Measurements from ENCODE around the gene PROZ.

DNA sequence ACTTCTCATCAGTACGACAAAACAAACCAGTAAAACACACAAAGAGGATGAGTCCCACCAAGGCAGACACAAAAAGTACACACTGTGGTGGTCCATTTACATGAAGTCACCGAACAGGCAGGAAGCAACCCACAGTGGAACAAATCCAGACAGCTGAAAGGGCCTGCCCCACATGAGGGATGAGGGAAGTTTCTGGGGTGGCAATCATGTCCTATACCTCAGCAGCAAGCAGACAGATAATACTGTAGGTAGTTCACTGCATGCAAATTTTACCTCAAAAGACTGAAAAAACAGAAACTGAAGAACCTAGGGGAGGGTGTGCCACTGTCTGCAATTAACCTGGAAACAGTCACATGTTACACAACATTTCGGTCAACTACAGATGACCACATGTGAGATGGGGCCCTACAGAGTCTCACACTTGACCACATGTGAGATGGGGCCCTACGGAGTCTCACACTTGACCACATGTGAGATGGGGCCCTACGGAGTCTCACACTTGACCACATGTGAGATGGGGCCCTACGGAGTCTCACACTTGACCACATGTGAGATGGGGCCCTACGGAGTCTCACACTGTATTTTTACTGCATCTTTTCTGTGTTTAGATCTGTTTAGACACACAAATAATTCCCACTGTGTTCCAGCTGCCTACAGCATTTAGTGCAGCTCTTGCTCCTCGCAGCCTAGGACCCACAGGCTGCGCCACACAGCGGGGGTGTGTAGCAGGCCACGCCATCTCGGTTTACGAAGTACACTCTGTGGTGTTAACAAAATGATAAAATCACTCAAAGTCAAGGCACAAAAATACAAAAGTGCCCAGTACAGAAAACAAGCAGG, 27.8 kb downstream of the PROZ start:
- TF ChIP-seq EP300 (IDR thresholded peaks at IDR 0.05): no peak
- no peak for TF ChIP-seq POLR2AphosphoS5 (IDR thresholded peaks at IDR 0.05)
- TF ChIP-seq POLR2A (IDR thresholded peaks at IDR 0.05): no peak

All from sigmoid colon (tissue), 4 donors.